RWPE1 (cell line): Measurements from ENCODE around the gene CST8.
"Not testable (repeated sequence)": the region's sequence is repeated elsewhere in the genome, so short reads cannot be mapped to it uniquely, and the experiment has no call there.

ENCODE experiments used
- CTCF ChIA-PET: fragments of 350-600 bp; sonication (Branson Sonifier 250); formaldehyde crosslinking; extraction: SDS; loops from one replicate; lab custom pipeline; 2021; lab: Yijun Ruan, JAX
- POLR2A ChIA-PET: fragments of 400-600 bp; formaldehyde crosslinking; extraction: SDS; loops from one replicate; lab custom pipeline; 2020; ENCODE audit warnings: antibody characterized with exemption; ENCODE audit not compliant: low non-redundant PET; lab: Yijun Ruan, JAX
- DNase-seq: peaks from one replicate; pipeline ENCODE4 v3.0.0; 2012; ENCODE audit warnings: low spot score
- H3K27ac ChIP-seq: fragments of 450-650 bp; 2 replicates; pipeline ENCODE4 v1.5.1; 2017
- TF ChIP-seq, protein P1 (sequence below): fragments of 450-650 bp; conservative IDR thresholded peaks from 2 replicates; pipeline ENCODE4 v1.5.1; 2017; ENCODE audit warnings: low read depth, mild to moderate bottlenecking

CST8 gene

DNA sequence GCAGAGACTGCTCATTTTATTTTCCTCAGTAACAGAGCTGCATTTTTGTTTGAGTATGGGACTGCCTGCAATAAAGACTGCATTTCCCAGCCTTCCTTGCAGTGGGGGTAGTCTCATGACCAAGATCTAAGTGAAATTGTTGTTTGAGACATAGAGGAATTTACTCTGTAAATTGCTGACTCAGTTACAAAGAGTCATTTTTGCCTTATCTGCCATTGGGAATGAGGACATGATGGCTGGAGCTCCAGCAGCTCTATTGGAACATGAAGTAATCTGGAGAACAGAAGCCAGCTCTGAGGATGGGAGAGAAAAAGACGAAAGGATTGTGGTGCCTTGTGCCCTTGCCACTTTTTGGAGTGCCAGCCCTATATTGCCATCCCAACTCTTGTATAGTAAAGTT lies 36.1 kb upstream of the CST8 start:
- ChIA-PET POLR2A (no interaction called here), CTCF (no interaction called here)

DNA sequence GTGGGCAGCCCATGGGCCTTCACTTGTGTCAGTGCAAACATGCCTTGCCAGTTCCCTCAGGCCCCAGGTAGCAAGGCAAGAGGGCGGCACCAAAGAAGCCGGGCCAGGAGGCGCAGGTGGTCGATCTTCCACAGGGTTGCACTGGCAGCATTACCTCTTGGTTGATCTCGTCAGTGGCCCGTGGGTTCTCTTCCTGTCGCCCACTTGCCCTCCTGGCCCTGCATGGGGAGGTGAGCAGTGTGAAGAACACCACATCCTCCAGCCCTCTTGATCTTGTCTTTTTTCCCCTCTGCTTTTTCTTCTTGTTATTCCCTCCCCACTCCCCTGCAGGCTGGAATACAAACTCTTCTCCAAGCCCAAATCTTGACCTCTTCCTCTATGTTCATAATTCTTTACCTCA lies 35.3 kb upstream of the CST8 start:
- ChIA-PET CTCF (no interaction called here), POLR2A (no interaction called here)
- TF ChIP-seq, protein P1, sequence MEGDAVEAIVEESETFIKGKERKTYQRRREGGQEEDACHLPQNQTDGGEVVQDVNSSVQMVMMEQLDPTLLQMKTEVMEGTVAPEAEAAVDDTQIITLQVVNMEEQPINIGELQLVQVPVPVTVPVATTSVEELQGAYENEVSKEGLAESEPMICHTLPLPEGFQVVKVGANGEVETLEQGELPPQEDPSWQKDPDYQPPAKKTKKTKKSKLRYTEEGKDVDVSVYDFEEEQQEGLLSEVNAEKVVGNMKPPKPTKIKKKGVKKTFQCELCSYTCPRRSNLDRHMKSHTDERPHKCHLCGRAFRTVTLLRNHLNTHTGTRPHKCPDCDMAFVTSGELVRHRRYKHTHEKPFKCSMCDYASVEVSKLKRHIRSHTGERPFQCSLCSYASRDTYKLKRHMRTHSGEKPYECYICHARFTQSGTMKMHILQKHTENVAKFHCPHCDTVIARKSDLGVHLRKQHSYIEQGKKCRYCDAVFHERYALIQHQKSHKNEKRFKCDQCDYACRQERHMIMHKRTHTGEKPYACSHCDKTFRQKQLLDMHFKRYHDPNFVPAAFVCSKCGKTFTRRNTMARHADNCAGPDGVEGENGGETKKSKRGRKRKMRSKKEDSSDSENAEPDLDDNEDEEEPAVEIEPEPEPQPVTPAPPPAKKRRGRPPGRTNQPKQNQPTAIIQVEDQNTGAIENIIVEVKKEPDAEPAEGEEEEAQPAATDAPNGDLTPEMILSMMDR = no peak
- no peak for DNase-seq
- H3K27ac ChIP-seq = no peak overlapping the region

More for the DNA sequence above, 36.1 kb upstream of the CST8 start:
- DNase-seq = no peak
- no peak overlapping the region for H3K27ac ChIP-seq
- TF ChIP-seq, protein P1 = no peak

DNA sequence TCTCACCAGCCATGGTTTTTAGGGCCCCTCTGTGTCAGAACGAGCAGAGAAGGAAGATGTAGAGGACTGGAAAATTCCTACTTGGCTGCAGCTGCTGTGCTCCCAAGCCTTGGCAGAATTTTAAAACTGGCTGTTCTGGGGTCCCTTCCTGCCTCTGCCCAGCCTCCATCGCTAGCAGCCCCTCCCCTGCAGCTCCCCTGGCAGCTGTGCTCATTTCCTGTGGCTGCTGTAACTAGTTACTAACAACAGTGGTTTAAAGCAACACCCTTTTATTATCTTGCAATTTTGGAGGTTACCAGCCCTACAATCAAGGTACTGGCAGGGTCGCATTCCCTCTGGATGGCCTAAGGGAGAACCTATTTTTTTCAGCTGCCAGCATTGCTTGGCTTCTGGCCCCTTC lies 34.5 kb upstream of the CST8 start:
- POLR2A ChIA-PET = no interaction called here
- CTCF ChIA-PET = no interaction called here
- DNase-seq = no peak
- TF ChIP-seq, protein P1 = no peak
- no peak overlapping the region for H3K27ac ChIP-seq

DNA sequence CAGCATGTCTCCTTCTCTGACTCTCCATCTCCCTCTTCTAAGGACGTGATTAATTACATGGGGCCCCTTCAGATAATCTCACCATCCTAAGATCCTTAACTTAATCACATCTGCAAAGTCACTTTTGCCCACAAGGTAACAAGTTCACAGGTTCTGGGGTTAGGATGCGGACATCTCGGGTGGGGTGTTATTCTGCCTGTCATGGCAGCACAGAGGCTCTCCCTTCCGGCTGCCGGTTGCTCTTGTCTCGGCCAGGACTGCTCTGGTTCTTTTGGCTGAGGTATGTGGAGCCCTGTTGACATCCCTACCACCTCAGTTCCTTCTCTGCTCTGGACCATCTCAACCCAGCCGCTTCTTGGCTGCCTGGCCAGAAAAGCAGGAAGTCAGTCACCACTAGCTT lies 34.0 kb upstream of the CST8 start:
- H3K27ac ChIP-seq = no peak overlapping the region
- DNase-seq = no peak
- TF ChIP-seq, protein P1 = no peak
- CTCF ChIA-PET = no interaction called here
- POLR2A ChIA-PET = no interaction called here

DNA sequence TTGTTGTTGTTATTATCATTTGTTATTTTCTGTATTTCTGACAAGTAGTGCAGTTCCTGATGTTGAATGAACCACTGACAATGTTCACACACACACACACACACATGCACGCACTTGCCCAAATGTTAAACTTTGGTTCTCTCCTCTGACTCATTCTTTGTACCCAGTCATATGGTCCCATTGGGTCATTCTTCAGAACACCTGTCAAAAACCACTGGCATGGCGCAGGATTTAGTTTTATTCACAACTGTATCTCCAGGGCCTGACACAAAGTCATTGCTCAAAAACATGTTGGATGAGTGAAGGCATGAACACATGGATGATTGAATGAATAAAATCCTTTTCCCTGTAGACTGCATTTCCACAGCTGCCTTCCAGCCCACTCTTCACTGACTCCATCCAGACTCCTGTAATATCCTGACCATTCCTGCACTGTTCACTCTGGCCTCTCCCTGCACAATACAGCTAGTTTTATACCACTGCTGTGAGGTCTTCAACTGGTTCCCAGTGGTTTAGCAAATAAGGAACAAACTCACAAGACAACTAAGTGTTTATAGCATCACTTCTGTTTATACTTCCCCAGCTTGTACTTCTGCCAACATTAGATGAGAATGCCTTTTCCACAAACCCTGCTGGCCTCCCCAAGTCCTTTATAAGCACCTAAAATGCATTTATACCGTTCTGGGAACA lies 31.3 kb upstream of the CST8 start:
- CTCF ChIA-PET = no interaction called here
- POLR2A ChIA-PET = no interaction called here
- TF ChIP-seq, protein P1 = no peak
- DNase-seq = no peak
- H3K27ac ChIP-seq = no peak overlapping the region

DNA sequence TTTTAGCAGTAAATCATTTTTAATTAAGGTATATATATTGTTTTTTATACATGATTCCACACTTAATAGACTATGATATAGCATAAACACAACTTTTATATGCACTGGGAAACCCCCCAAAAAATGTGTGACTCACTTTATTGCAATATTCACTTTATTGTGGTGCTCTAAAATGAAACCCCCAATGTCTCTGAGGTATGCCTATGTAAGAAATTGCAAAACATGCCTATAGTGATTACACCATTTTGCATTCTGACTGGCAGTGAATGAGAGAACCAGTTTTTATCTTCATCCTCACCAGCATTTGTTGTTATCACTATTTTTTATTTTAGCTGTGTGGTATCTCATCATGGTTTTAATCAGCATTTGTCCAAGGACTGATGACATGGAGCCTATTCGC lies 29.7 kb upstream of the CST8 start:
- TF ChIP-seq, protein P1 = no peak
- DNase-seq = no peak

DNA sequence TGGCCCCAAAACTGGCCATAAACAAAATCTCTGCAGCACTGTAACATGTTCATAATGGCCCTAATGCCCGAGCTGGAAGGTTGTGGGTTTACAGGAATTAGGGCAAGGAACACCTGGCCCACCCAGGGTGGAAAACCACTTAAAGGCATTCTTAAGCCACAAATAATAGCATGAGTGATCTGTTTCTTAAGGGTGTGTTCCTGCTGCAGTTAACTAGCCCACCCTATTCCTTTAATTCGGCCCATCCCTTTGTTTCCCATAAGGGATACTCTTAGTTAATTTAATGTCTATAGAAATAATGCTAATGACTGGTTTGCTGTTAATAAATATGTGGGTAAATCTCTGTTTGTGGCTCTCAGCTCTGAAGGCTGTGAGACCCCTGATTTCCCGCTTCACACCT lies 24.0 kb upstream of the CST8 start:
- CTCF ChIA-PET, H3K27ac ChIP-seq, POLR2A ChIA-PET, DNase-seq: not testable (repeated sequence)

More for the DNA sequence above, 29.7 kb upstream of the CST8 start:
- H3K27ac ChIP-seq = no peak overlapping the region
- POLR2A ChIA-PET = no interaction called here
- CTCF ChIA-PET = no interaction called here

DNA sequence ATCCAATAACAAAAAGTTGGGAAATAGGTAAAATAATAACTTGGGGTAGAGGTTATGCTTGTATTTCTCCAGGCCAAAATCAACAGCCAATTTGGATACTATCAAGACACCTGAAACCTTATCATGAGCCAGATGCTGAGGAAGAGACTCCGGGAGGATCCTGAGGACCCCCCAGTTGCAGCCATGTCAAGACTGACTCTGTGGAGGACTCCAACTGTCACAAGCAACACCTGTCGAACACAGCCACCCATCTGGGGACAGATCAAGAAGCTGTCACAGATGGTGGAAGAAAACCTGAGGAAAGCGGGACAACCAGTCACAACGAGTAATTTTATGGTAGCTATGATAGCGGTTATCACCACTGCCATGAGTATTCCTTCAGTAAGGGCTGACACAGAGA lies 18.6 kb upstream of the CST8 start:
- H3K27ac ChIP-seq, DNase-seq, POLR2A ChIA-PET, CTCF ChIA-PET: not testable (repeated sequence)

DNA sequence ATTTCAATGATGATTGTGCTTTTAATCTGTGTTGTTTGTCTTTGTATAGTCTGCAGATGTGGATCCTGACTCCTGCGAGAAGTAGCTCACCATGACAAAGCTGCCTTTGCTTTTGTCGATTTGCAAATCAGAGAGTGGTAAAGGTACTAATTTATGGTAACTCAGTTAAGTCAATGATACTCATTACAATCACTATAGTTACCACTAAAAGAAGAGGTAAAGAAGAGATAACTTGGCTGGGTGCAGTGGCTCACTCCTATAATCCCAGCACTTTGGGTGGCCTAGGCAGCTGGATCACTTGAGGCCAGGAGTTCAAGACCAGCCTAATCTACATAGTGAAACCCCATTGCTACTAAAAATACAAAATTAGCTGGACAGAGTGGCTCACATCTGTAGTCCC lies 17.6 kb upstream of the CST8 start:
- DNase-seq, CTCF ChIA-PET, H3K27ac ChIP-seq, POLR2A ChIA-PET: not testable (repeated sequence)
